Measurements from ENCODE around the gene TRPC4.

Gene TRPC4

GRCh38 chr13:37651891-37652290, 217.7 kb downstream of the TRPC4 start:
- ATAC-seq, result no peak
- TF ChIP-seq POU6F1 (CRISPR knock-in tag; IDR thresholded peaks at IDR 0.05; ENCODE audit: borderline replicate concordance, low read depth), result no peak
- TF ChIP-seq PATZ1 (CRISPR knock-in tag; IDR thresholded peaks at IDR 0.05; ENCODE audit: borderline replicate concordance), result no peak
- no peak for TF ChIP-seq ESRRG (CRISPR knock-in tag; IDR thresholded peaks at IDR 0.05)
- TF ChIP-seq ZNF565 (CRISPR knock-in tag; conservative IDR thresholded peaks at IDR 0.05; ENCODE audit: low read depth), result no peak
- no peak for TF ChIP-seq PPARA (CRISPR knock-in tag; IDR thresholded peaks at IDR 0.05; ENCODE audit: borderline replicate concordance)
- TF ChIP-seq OSR1 (CRISPR knock-in tag; IDR thresholded peaks at IDR 0.05), result no peak

GRCh38 chr13:37648609-37649008, 221.0 kb downstream of the TRPC4 start:
- TF ChIP-seq, protein P1, sequence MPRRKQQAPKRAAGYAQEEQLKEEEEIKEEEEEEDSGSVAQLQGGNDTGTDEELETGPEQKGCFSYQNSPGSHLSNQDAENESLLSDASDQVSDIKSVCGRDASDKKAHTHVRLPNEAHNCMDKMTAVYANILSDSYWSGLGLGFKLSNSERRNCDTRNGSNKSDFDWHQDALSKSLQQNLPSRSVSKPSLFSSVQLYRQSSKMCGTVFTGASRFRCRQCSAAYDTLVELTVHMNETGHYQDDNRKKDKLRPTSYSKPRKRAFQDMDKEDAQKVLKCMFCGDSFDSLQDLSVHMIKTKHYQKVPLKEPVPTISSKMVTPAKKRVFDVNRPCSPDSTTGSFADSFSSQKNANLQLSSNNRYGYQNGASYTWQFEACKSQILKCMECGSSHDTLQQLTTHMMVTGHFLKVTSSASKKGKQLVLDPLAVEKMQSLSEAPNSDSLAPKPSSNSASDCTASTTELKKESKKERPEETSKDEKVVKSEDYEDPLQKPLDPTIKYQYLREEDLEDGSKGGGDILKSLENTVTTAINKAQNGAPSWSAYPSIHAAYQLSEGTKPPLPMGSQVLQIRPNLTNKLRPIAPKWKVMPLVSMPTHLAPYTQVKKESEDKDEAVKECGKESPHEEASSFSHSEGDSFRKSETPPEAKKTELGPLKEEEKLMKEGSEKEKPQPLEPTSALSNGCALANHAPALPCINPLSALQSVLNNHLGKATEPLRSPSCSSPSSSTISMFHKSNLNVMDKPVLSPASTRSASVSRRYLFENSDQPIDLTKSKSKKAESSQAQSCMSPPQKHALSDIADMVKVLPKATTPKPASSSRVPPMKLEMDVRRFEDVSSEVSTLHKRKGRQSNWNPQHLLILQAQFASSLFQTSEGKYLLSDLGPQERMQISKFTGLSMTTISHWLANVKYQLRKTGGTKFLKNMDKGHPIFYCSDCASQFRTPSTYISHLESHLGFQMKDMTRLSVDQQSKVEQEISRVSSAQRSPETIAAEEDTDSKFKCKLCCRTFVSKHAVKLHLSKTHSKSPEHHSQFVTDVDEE (CRISPR knock-in tag; IDR thresholded peaks at IDR 0.05), result no peak
- no peak for TF ChIP-seq OSR1 (CRISPR knock-in tag; IDR thresholded peaks at IDR 0.05)
- TF ChIP-seq, protein P2, sequence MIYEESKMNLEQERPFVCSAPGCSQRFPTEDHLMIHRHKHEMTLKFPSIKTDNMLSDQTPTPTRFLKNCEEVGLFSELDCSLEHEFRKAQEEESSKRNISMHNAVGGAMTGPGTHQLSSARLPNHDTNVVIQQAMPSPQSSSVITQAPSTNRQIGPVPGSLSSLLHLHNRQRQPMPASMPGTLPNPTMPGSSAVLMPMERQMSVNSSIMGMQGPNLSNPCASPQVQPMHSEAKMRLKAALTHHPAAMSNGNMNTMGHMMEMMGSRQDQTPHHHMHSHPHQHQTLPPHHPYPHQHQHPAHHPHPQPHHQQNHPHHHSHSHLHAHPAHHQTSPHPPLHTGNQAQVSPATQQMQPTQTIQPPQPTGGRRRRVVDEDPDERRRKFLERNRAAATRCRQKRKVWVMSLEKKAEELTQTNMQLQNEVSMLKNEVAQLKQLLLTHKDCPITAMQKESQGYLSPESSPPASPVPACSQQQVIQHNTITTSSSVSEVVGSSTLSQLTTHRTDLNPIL (CRISPR knock-in tag; IDR thresholded peaks at IDR 0.05; ENCODE audit: low read depth), result no peak
- no peak for TF ChIP-seq PATZ1 (CRISPR knock-in tag; IDR thresholded peaks at IDR 0.05; ENCODE audit: borderline replicate concordance)
- no peak for TF ChIP-seq PPARA (CRISPR knock-in tag; IDR thresholded peaks at IDR 0.05; ENCODE audit: borderline replicate concordance)
- TF ChIP-seq ARNTL (CRISPR knock-in tag; IDR thresholded peaks at IDR 0.05; ENCODE audit: borderline replicate concordance, low read depth), result no peak
- no peak for TF ChIP-seq TOX (CRISPR knock-in tag; IDR thresholded peaks at IDR 0.05; ENCODE audit: borderline replicate concordance)
- no peak for TF ChIP-seq TCF4 (CRISPR knock-in tag; IDR thresholded peaks at IDR 0.05; ENCODE audit: borderline replicate concordance)
- TF ChIP-seq ZNF8 (CRISPR knock-in tag; IDR thresholded peaks at IDR 0.05), result no peak
- TF ChIP-seq ISL1 (CRISPR knock-in tag; IDR thresholded peaks at IDR 0.05), result no peak
- TF ChIP-seq CSDC2 (CRISPR knock-in tag; IDR thresholded peaks at IDR 0.05), result no peak
- TF ChIP-seq BACH2 (CRISPR knock-in tag; IDR thresholded peaks at IDR 0.05; ENCODE audit: borderline replicate concordance), result no peak
- no peak for TF ChIP-seq ZFP3 (CRISPR knock-in tag; IDR thresholded peaks at IDR 0.05)
- peak; percentile 54 for ATAC-seq

DNA sequence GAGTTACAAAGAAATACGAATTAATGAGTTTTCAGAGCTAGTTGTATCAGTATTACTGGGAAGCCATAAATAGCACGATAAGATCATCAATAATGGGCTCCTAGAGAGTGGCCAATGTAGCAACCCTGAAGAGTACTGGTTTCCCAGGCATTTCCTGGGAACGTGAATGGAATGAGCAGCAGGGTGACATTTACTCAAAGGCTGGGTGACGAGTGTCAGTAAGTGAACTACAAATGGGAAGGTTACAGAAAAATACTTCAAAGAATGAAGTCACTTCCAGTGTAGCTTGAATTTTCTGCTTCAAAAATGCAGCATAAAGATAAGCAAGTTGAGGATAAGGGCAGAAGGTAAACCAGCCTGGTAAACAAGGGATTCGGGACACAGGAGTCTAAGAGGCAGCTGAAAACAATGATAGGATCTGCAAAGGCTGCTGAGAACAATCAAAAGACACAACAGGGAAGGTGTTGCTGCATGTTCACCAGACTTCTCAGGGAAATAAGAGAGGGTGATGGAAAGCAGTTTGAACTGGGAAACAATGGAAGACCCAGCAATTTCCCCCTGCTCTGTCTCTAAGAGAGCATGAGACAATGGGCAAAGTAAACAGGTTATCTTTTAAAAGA, 222.4 kb downstream of the TRPC4 start:
- ATAC-seq, result no peak
- no peak for TF ChIP-seq POU6F1 (CRISPR knock-in tag; IDR thresholded peaks at IDR 0.05; ENCODE audit: borderline replicate concordance, low read depth)

Measured in SK-N-SH treated with all-trans-retinoic acid at 6 μM for 48 hours (cell line).